Neural crest cell (in vitro differentiated cells): Measurements from ENCODE around the gene ABTB2. TPM values are rescaled to one million over a fixed set of nuclear protein-coding genes. Genes with fewer than 3 reads are reported as not detected.

Experiments used
- DNase-seq: peaks from one replicate; pipeline ENCODE4 v3.0.0; 2021; ENCODE audit warnings: low read depth, mixed read lengths, low spot score
- H3K27ac Mint-ChIP-seq: one replicate; pipeline ENCODE4 v1.8.0; 2021; ENCODE audit warnings: mild to moderate bottlenecking, mixed read lengths; ENCODE audit not compliant: unreplicated experiment
- H3K27me3 Mint-ChIP-seq: 2 replicates; pipeline ENCODE4 v1.8.0; 2021; ENCODE audit warnings: low read depth, mild to moderate bottlenecking, mixed read lengths
- H3K36me3 Mint-ChIP-seq: 2 replicates; pipeline ENCODE4 v1.8.0; 2021; ENCODE audit warnings: low read depth, mild to moderate bottlenecking, mixed read lengths
- H3K4me1 Mint-ChIP-seq: 2 replicates; pipeline ENCODE4 v1.8.0; 2021; ENCODE audit warnings: mixed read lengths
- H3K4me3 Mint-ChIP-seq: one replicate; pipeline ENCODE4 v1.8.0; 2021; ENCODE audit warnings: mild to moderate bottlenecking, mixed read lengths
- H3K9me3 Mint-ChIP-seq: 2 replicates; pipeline ENCODE4 v1.8.0; 2021; ENCODE audit warnings: mixed read lengths
- CTCF ChIP-seq: fragments of 200-600 bp; sonication (generic); conservative IDR thresholded peaks from 2 replicates; pipeline ENCODE4 v1.5.0; 2021; ENCODE audit warnings: antibody characterized with exemption, mild to moderate bottlenecking
- total RNA-seq: library from RNA; stranded (reverse); gene quantifications from 2 replicates; pipeline ENCODE4 v1.2.1, GENCODE V29; 2021

Gene ABTB2
- total RNA-seq, 1 donor from 2014 or later, result 3.0 TPM

- Mint-ChIP-seq H3K27me3 (no peaks in the 10 kb centered on the region), H3K27ac (no peak overlapping the region), H3K36me3 (no peaks in the 10 kb centered on the region), H3K9me3 (no peaks in the 10 kb centered on the region), H3K4me1 (peaks cover 27% of the 10 kb centered on the region), H3K4me3 (no peak overlapping the region)
- DNase-seq, result no peak
- TF ChIP-seq CTCF, result no peak
These were observed 52.0 kb downstream of the ABTB2 start for GRCh38 chr11:34305780-34306179.

DNA sequence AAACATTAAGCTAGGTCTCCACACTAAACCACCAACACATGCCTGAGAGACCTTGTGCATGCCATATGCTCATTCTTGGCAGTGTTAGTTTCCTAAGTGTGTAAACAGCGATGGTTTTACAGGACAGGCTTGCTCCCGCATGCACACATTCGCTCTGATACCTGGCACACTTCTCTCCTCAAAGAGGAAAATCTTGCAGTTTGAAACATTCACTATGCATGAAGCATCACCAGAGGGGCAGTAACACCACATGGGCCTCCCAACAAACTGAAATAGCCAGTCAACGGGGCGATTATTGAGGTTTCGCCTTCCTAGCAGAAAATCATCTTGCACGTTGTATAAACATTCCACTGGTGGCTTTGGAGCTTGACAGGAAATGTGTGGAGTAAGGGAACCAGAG, 52.6 kb downstream of the ABTB2 start:
- Mint-ChIP-seq H3K4me1 (peaks cover 27% of the 10 kb centered on the region), H3K27ac (no peak overlapping the region), H3K36me3 (no peaks in the 10 kb centered on the region), H3K4me3 (no peak overlapping the region), H3K27me3 (no peaks in the 10 kb centered on the region), H3K9me3 (no peaks in the 10 kb centered on the region)
- no peak for DNase-seq
- no peak for TF ChIP-seq CTCF

GRCh38 chr11:34303028-34303570, 54.7 kb downstream of the ABTB2 start:
- no peak overlapping the region for H3K27ac Mint-ChIP-seq
- H3K9me3 Mint-ChIP-seq, result no peaks in the 10 kb centered on the region
- no peaks in the 10 kb centered on the region for H3K36me3 Mint-ChIP-seq
- H3K4me1 Mint-ChIP-seq, result peaks cover 36% of the 10 kb centered on the region
- no peak overlapping the region for H3K4me3 Mint-ChIP-seq
- H3K27me3 Mint-ChIP-seq, result no peaks in the 10 kb centered on the region
- TF ChIP-seq CTCF, result no peak
- no peak for DNase-seq

DNA sequence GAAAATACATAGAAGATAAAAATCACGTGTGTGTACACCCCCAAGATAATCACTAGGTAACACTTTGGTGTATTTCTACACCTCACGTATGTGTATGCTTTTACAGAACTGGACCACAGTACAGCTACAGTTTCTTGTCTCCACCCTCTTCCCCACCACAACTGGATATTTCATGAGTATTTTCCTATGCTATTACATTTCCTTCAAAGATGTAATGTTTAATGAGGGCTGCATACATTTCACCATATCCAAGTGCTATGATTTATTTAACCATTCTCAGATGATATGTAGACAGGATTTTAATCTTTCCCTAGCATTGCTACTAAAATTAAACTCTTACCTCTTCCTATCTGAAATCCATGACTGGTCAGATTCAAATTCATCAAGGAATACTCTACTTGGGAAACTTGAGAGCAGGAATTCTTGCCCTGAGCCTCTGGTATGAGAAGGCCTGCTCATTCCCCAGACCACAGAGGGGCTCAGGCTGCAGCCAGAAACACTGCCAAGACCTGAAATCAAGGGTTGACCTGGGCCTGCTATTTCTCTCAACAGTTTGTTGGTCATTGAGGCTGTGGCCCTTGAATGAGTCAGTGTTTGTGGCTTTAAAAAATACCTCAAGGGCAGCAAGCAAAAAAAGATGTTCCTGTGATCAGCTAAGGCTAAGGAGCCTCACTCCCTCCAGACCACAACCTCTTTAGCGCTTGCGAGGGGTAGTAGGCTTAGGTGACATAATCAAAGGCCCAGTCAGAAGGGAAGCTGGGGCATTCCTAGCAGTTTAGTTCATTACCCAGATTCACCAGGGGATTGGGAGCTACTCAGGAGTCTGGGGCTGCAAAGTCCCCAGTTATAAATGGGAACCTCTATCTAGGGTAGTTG, 55.5 kb downstream of the ABTB2 start:
- Mint-ChIP-seq H3K4me1 (peaks cover 31% of the 10 kb centered on the region), H3K9me3 (no peaks in the 10 kb centered on the region), H3K4me3 (no peak overlapping the region), H3K36me3 (no peaks in the 10 kb centered on the region), H3K27ac (no peak overlapping the region), H3K27me3 (no peaks in the 10 kb centered on the region)
- no peak for DNase-seq
- no peak for TF ChIP-seq CTCF

DNA sequence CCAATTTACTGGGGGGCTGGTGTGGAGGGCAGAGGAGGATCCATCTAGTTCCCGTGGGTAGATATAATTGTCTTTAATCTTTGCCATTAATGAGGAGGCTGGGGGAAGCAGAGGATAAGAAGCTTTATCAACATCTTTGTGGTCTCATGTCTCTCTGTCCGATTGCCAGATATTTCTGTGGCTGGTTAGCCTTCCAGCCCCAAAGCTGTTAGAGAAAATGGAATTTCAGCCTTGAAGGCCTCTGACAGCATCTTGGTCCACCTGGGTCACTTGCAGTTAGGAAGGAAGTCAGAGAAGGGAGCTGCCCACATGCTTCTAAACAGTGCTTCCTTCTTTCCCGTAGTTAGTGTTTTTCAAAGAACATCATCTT, 56.9 kb downstream of the ABTB2 start:
- no peaks in the 10 kb centered on the region for H3K9me3 Mint-ChIP-seq

More for the DNA sequence above, 56.9 kb downstream of the ABTB2 start:
- no peak for TF ChIP-seq CTCF
- peaks cover 27% of the 10 kb centered on the region for H3K4me1 Mint-ChIP-seq
- H3K27me3 Mint-ChIP-seq, result no peaks in the 10 kb centered on the region
- H3K36me3 Mint-ChIP-seq, result no peaks in the 10 kb centered on the region
- peak overlapping the region; percentile 32 for H3K27ac Mint-ChIP-seq
- no peak overlapping the region for H3K4me3 Mint-ChIP-seq
- no peak for DNase-seq
